ENCODE results near the gene DHRS12.
A peak's percentile ranks its signal among the peaks of the same experiment; 100 is the strongest.

Gene DHRS12

GRCh38 chr13:51759240-51759639 lies 44.7 kb downstream of the DHRS12 start:
- no peak for DNase-seq (ENCODE audit: low spot score)

- DNase-seq (ENCODE audit: low spot score): no peak
These were observed 45.3 kb downstream of the DHRS12 start for GRCh38 chr13:51758691-51759090.

GRCh38 chr13:51756651-51757050 lies 47.3 kb downstream of the DHRS12 start:
- no peak for DNase-seq (ENCODE audit: low spot score)

DNA sequence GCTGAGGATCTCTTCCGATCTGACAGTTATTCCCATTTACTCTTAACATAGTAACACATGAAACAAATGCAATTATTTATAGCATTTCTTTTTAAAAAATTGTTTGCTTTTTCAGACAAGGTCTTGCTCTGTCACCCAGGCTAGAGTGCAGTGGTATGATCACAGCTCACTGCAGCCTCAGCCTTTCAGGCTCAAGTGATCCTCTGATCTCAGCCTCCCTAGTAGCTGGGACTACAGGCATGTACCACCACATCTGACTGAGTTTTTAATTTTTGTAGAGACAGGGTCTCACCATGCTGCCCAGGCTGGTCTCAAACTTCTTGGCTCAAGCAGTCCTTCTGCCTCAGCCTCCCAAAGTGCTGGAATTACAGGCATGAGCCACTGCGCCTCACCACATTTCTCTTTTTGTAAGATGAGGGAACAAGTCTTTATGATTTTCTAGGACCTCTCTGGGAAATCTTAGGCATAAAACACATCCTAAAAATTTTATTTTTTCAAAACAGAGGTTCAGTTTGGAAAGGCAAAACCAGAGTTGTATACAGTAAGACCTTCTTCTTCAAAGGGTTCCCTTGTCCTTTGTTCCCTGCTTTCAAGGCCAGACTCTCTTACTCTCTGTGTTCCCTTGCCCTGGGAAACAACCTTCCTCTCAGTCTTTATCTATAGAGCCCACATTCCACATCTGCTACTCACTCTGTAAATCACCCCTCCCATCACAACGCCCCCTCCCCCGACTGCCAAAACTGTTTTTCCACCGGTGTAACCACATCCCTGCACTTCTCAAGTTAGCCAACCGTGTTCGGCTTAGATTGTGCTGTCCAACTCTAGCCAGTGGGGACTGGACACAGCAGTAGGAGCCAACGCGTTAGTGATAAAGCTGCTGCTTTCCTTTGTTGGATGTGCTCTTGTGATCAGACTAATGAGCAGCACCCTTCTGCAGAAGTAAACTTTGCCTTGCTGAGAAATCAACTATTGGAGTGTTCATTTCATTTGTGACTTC lies 56.2 kb downstream of the DHRS12 start:
- no peak for DNase-seq (ENCODE audit: low spot score)

DNA sequence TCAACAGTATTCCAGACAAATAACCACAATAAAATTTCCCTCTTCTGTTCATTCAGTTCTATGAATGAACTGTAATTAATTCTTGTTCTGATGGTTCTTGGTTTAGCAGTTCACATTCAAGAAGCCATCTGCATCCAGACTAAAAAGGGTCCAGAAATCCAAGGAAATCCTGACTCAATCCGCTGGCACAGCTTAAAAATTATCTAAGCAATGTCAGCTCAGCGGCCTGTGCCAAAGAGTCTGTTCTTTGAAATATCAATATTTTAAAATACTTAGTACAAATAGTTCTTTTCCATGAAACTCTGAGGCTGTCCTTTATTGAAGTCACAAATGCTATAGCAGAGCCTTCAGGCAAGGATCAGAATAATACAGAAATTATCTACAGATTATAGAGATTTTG lies 57.2 kb downstream of the DHRS12 start:
- DNase-seq (ENCODE audit: low spot score): no peak

- DNase-seq (ENCODE audit: low spot score): no peak
These were observed 58.7 kb downstream of the DHRS12 start for GRCh38 chr13:51745243-51745642.

DNA sequence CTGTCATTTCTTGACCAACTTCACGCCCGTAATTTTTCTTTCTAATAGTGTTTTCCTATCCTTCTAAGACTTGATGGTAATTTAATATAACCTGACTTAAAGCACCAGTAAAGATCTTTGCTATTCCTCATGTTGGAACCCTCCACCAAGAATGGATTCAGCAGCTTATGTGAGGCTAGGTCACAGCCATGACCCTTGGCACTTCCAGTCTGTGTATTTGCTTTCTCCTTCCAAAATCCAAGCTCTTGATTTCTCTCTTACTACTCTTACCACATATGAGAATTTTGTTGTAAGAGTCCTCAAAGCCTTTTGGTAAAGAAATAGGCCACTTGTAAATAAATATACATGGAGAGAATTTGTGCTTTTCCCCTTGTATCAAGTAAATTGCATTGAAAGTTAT lies 61.4 kb downstream of the DHRS12 start:
- DNase-seq (ENCODE audit: low spot score): no peak

DNA sequence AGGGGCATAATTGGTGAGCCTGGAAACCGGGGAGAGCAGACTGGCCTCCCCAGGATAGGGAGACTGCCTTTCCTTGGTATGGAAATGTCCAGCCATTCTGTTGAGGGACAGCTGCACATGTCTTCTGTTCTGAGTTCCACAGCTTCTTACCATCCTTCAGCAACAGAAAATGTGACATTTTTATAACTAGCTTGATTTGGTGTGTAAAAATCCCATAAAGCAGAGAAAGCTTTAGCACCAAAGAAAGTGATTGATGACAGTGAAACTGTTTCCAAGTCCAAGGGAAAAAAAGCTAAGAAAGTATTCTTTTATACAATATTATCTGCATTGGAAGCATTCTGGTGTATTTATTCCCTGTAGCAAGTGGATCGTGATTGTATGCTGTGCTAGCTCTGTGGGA lies 61.9 kb downstream of the DHRS12 start:
- DNase-seq (ENCODE audit: low spot score): no peak

DNA sequence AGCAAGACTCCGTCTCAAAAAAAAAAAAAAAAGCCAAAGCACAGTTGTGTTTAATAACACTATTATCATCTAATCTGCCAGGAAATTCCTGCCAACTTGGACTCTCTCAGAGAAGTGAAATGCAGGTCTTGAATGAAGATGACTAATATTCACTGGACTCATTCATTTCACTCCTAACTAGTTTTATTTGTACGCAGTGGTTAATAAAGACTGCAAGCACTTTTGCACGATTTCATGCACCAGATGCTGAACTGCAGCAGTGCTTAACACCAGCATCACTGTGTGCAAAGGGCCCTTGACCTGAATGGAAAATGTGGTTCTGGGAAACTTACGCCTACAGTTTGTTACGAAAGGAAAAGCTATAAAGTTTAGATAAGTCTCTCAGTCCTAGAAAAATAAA lies 63.3 kb downstream of the DHRS12 start:
- no peak for DNase-seq (ENCODE audit: low spot score)

DNA sequence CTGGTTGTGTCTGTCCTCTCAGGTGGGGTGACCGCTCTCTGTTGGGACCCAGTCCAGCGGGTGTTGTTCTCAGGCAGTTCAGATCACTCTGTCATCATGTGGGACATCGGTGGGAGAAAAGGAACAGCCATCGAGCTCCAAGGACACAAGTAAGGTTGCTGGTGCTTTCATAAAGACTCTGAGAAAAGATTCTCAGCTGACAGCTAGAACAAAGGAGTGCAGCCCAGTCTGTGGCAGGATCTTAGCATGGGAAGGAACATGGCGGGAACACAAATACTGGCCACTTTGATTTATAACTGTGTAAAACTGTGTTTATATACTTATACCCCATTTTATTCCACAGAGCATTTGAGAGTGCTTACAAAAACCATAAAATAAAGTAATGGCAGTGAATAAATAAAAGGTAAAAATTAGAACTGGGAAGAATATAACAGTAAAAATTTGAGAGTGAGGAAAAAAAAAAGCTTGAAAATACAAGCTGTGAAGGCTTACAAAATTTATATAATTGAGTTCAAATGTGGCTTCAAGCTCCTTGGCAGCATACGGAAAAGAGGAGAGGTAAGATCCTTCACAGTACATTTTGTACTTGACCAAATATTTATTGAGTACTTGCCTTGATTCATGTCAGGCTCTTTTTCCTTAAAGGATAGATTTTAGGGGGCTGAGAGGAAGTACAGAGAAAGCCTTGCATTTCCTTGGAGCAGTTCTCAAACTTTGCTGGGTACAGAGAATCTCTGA lies 64.8 kb downstream of the DHRS12 start:
- DNase-seq (ENCODE audit: low spot score): no peak

- DNase-seq (ENCODE audit: low spot score): no peak
These were observed 65.6 kb downstream of the DHRS12 start for GRCh38 chr13:51738226-51738905.

GRCh38 chr13:51737609-51738008 lies 66.4 kb downstream of the DHRS12 start:
- no peak for DNase-seq (ENCODE audit: low spot score)

DNA sequence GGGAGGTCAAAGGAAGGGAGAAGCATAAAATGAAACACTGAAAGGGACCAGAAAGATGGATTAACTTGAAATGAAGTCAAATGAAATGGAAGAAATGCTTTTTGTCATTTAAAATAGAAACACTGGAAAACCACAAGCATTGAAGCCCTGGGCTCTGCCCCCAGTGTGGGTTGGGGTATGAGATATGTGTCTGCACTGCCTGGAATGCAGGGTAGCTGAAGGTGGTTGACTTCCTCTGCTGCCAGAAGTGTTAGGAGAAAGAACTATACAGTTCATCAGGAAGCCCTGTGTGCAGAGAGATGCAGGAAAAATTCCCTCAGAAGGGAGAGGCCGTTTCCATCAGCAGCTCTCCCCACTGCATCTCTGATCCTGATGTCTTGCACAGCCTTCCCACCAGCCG lies 69.2 kb downstream of the DHRS12 start:
- DNase-seq (ENCODE audit: low spot score): no peak

GRCh38 chr13:51733374-51734298 lies 70.3 kb downstream of the DHRS12 start:
- no peak for DNase-seq (ENCODE audit: low spot score)

DNA sequence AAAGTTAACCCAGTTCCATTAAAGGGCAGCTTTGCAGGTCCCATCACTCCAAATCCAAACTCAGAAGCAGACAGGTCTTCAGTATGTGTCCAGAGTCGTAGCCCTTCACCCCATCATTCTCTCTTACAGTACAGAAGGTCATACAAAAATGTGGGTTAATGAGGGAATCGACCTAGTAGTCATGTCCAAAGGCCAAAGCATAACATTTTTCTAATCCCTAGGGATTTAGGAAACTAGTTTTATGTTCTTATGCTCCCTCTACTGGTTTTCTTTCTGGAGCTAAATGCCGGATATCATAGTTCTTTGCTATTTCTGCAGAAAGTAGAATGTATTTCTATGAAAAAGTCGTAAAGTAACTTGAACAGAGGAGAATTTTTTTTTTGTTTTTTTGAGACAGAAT lies 72.2 kb downstream of the DHRS12 start:
- DNase-seq (ENCODE audit: low spot score): peak; percentile 78

DNA sequence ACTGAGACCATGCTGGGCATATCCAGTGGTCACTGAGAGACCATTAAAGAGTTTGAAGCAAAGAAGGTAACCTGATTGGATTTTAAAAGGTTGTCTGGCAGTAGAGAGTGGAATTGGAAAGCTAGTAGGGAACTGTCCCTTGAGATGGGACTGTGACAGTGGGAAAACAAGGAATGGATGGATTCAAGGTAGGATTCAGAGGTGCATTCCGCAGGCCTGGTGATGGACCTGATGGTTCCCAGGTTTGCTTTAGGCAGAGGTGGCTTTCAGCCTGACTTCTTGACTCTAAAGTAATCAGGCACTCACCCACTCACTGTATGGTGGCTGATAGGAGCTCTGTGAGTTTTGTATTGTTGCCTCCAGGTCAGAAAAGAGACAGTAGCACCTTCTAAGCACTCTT lies 73.0 kb downstream of the DHRS12 start:
- DNase-seq (ENCODE audit: low spot score): no peak

DNA sequence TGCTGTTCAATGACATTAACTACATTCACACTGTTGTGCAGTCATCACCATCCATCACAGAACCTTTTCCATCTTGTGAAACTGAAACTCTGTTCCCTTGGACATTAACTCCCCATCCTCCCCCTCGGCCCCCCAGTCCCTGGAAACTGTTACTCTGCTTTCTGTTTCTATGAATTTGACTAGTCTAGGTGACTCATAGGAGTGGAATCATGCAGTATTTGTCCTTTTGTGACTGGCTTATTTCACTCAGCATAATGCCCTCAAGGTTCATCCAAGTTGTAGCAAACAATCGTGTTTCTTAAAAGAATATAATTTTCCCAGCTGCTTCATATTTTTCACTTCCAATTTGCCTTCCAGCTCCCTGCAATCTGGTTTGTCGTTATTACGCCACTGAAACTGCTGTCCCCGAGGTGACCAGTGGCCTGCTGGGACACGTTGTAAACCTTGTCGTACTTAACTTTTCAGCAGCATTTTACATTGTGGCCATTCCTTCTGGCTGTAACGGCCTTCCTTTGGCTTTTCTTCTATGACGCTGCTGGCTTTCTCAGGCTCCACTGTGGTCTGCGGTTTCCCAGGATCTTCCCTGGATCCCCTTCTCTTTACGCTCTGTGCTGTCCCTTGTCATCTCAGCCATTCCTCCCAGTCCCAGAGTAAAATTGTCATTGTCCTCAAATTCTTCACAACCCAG lies 74.0 kb downstream of the DHRS12 start:
- DNase-seq (ENCODE audit: low spot score): no peak

- no peak for DNase-seq (ENCODE audit: low spot score)
These were observed 75.0 kb downstream of the DHRS12 start for GRCh38 chr13:51728972-51729371.

DNA sequence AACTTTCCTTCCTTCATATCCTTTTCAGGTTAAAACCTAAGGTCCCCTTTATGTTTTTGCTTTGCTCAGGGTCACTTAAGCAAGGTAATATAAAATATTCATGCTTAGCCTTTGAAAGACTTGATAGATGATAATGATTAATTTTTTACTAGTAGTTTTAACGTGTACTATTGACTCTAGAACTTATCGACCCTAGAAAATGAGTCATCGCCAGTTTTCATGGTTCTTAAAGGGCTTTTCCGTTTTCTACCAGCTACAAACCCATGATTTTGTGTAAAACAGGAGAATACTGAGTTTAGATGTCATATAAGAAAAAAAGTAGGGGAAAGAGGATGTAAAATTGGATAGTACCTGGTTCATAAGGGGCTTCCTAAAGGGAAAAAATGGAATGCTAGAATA lies 75.7 kb downstream of the DHRS12 start:
- no peak for DNase-seq (ENCODE audit: low spot score)

GRCh38 chr13:51727634-51728274 lies 76.2 kb downstream of the DHRS12 start:
- DNase-seq (ENCODE audit: low spot score): peak; percentile 89

Data from pons (tissue), 1 donor.